ENCODE results near the gene GABARAPL1.

- TF ChIP-seq EZH2phosphoT487 (conservative IDR thresholded peaks at IDR 0.05; ENCODE audit: low read length) (no peak), CTCF (IDR thresholded peaks at IDR 0.05; ENCODE audit: insufficient read depth, low read length, poor library complexity, severe bottlenecking) (no peak)
Observed at GRCh38 chr12:10179776-10180181, 32.9 kb upstream of the GABARAPL1 start.
